Prostate gland (tissue), 2 donors: Measurements from ENCODE around the gene TBCC. TPM values are rescaled to one million over a fixed set of nuclear protein-coding genes. Genes with fewer than 3 reads are reported as not detected.
"Not testable (repeated sequence)": the region's sequence is repeated elsewhere in the genome, so short reads cannot be mapped to it uniquely, and the experiment has no call there.

ENCODE experiments used
- DNase-seq: peaks from one replicate; pipeline ENCODE4 v3.0.0-alpha.2; 2019; ENCODE audit warnings: low spot score
- H3K27ac ChIP-seq, 2 donors: fragments of 200-600 bp; sonication (generic); 2 replicates each; pipeline ENCODE4 v1.5.1; 2017 to 2019
- H3K27me3 ChIP-seq: fragments of 200-600 bp; sonication (generic); replicated peaks from 2 replicates; pipeline ENCODE4 v1.5.1; 2019; ENCODE audit not compliant: insufficient read depth
- H3K36me3 ChIP-seq, 2 donors: fragments of 200-600 bp; sonication (generic); 1 replicate in 1 of 2; 2 replicates in 1 of 2; pipeline versions ENCODE4 v1.5.1 to v1.8.1; 2017 to 2019
- H3K4me1 ChIP-seq: fragments of 200-600 bp; sonication (generic); replicated peaks from 2 replicates; pipeline ENCODE4 v1.5.1; 2019
- H3K4me3 ChIP-seq, 2 donors: fragments of 200-600 bp; sonication (generic); 2 replicates each; pipeline ENCODE4 v1.5.1; 2017 to 2019
- H3K9me3 ChIP-seq: fragments of 200-600 bp; sonication (generic); 2 replicates; pipeline ENCODE4 v1.5.1; 2017
- POLR2A ChIP-seq: fragments of 450-650 bp; IDR thresholded peaks from one replicate; pipeline ENCODE4 v1.6.1; 2016; ENCODE audit warnings: antibody characterized with exemption, mild to moderate bottlenecking
- POLR2AphosphoS5 ChIP-seq: sonication (generic); formaldehyde crosslinking; IDR thresholded peaks from one replicate; pipeline ENCODE4 v1.6.1; 2017; ENCODE audit warnings: antibody characterized with exemption
- WGBS: methylation state at CpG from one replicate; pipeline ENCODE4 v1.1.5; 2018; 5-methylcytosine and 5-hydroxymethylcytosine counted together
- intact Hi-C: fragments of 100-400 bp; cut with DNase I; formaldehyde crosslinking; loops from one replicate; pipeline ENCODE4 v1.14.2; 2022
- total RNA-seq, 2 donors: library from RNA; depleted of rRNA; stranded (reverse); fragments of >200 nt; gene quantifications; one replicate each; pipeline ENCODE4 v1.1.0, GENCODE V29; 2016
- TF ChIP-seq, protein P1 (sequence below), 4 experiments: fragments of 200-600 bp in 2 of 4; fragments of 450-650 bp in 2 of 4; sonication (generic) in 2 of 4; IDR thresholded peaks; 1 replicate in 3 of 4; 2 replicates in 1 of 4; pipeline ENCODE4 v1.5.1; 2016 to 2019; ENCODE audit warnings: antibody characterized with exemption in 4 of 4, mild to moderate bottlenecking in 2 of 4, moderate library complexity in 2 of 4

The TBCC gene
- total RNA-seq, 2 donors from 2014 or later, result 43.4 to 59.8 TPM

DNA sequence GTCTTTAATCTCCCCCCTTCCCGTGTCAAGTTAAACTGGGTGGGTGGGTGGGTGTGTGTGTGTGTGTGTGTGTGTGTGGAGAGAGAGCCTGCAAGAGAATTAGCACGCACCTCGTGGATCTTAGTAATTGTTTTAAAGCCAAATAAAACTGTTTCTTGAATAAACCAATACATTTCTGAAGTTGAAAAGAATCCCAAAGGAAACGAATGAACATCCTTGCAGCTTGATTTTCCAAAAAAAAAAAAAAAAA, 35.6 kb upstream of the TBCC start:
- no peaks in the 10 kb centered on the region for H3K36me3 ChIP-seq
- H3K9me3 ChIP-seq, result no peaks in the 10 kb centered on the region
- no peaks in the 10 kb centered on the region for H3K27me3 ChIP-seq
- no peak for DNase-seq
- H3K4me3 ChIP-seq, result peak overlapping the region; percentile 67 to 98
- TF ChIP-seq POLR2AphosphoS5, result no peak
- TF ChIP-seq, protein P1, sequence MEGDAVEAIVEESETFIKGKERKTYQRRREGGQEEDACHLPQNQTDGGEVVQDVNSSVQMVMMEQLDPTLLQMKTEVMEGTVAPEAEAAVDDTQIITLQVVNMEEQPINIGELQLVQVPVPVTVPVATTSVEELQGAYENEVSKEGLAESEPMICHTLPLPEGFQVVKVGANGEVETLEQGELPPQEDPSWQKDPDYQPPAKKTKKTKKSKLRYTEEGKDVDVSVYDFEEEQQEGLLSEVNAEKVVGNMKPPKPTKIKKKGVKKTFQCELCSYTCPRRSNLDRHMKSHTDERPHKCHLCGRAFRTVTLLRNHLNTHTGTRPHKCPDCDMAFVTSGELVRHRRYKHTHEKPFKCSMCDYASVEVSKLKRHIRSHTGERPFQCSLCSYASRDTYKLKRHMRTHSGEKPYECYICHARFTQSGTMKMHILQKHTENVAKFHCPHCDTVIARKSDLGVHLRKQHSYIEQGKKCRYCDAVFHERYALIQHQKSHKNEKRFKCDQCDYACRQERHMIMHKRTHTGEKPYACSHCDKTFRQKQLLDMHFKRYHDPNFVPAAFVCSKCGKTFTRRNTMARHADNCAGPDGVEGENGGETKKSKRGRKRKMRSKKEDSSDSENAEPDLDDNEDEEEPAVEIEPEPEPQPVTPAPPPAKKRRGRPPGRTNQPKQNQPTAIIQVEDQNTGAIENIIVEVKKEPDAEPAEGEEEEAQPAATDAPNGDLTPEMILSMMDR (IDR thresholded peaks at IDR 0.05), result no peak
- TF ChIP-seq POLR2A, result no peak
- H3K27ac ChIP-seq, result peak overlapping the region; percentile 98 to 100
- no peaks in the 10 kb centered on the region for H3K4me1 ChIP-seq
- intact Hi-C loops, result loop anchor here (1.0 kb wide), 1 partner anchor 35 kb away; the partner anchor contains the start of gene TBCC
- under 1% methylated on average over 4 of the region's 4 CpGs for WGBS

DNA sequence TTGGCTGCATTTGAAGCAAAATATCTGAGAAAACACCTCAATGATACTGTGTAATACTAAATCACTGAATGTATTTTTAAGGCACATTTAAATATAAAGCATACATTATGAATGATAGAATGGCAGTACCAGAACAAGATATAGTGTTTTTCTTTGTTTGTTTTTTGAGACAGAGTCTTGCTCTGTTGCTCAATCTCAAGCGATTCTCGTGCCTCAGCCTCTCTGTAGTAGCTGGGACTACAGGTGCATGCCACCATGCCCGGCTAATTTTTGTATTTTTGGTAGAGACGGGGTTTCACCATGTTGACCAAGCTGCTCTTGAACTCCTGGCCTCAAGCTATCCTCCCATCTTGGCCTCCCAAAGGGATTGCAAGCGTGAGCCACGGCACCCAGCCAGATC, 33.6 kb upstream of the TBCC start:
- no peaks in the 10 kb centered on the region for H3K9me3 ChIP-seq
- TF ChIP-seq, protein P1 (IDR thresholded peaks at IDR 0.05), result no peak
- TF ChIP-seq POLR2A (no peak), POLR2AphosphoS5 (no peak)
- intact Hi-C loops, result no loop called here
- no peak overlapping the region for H3K27ac ChIP-seq
- no peak for DNase-seq
- 81% methylated on average over 6 of the region's 6 CpGs for WGBS
- no peaks in the 10 kb centered on the region for H3K36me3 ChIP-seq
- no peaks in the 10 kb centered on the region for H3K4me1 ChIP-seq
- H3K27me3 ChIP-seq, result no peaks in the 10 kb centered on the region
- H3K4me3 ChIP-seq, result no peak overlapping the region

DNA sequence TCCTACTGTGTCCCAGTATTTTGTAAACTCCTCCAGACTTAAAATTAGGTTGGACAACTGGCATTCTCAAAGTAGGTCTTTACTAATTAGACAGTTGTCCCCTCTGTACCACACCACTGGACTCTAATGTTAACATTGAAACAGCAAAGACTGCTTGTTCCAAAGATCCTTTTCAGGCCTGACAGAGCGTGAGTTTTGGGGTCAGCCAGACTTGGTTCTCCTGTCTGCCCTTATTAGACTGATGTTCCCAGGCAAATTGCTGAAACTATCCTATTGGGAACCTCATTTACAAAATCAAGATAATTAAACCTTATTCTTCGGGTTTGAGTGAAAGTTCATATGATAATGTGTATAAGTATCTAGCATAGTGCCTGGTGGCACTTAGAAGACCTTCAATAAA, 32.2 kb upstream of the TBCC start:
- Histone ChIP-seq H3K36me3 (no peaks in the 10 kb centered on the region), H3K4me3 (no peak overlapping the region), H3K4me1 (no peaks in the 10 kb centered on the region), H3K27me3 (no peaks in the 10 kb centered on the region), H3K27ac (no peak overlapping the region), H3K9me3 (no peaks in the 10 kb centered on the region)
- 70% methylated on average over 2 of the region's 2 CpGs for WGBS
- no peak for TF ChIP-seq POLR2A
- intact Hi-C loops, result no loop called here
- DNase-seq, result no peak

DNA sequence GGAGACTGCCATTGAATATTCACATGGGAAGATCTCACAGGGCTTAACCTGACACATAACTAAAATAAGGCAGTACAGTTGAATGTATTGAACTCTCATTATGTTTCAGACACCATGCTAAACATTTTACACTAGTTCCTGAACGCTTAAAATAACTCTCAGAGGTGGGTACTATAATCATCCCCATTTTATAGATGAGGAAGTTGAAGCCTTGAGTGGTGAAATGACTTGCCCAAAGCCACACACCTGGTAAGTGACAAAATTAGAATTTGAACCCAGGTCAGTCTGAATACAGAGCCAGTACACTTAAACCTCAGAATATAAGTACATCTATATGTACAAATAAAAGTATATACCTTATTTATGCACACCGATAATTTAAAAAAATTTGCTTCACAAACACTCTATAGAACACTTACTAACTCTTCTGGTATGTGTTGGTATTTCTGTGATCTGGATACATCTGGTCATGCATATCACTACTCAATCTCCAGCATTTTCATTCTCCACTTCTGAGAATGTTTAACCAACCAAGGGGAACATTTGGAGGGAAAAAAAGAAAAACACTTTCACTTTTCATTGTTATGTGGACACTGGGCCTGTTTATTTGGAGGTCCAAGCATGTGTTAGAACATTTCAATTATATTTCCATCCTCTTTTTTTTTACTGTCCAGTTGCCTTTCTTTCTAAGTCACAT, 31.4 kb upstream of the TBCC start:
- Histone ChIP-seq H3K27ac (no peak overlapping the region), H3K27me3 (no peaks in the 10 kb centered on the region), H3K36me3 (no peaks in the 10 kb centered on the region), H3K4me1 (no peaks in the 10 kb centered on the region), H3K4me3 (no peak overlapping the region), H3K9me3 (no peaks in the 10 kb centered on the region)
- no peak for DNase-seq
- TF ChIP-seq POLR2A, result no peak
- TF ChIP-seq, protein P1 (IDR thresholded peaks at IDR 0.05), result no peak
- TF ChIP-seq POLR2AphosphoS5, result no peak
- WGBS, result 95% methylated on average over 2 of the region's 2 CpGs
- intact Hi-C loops, result no loop called here

DNA sequence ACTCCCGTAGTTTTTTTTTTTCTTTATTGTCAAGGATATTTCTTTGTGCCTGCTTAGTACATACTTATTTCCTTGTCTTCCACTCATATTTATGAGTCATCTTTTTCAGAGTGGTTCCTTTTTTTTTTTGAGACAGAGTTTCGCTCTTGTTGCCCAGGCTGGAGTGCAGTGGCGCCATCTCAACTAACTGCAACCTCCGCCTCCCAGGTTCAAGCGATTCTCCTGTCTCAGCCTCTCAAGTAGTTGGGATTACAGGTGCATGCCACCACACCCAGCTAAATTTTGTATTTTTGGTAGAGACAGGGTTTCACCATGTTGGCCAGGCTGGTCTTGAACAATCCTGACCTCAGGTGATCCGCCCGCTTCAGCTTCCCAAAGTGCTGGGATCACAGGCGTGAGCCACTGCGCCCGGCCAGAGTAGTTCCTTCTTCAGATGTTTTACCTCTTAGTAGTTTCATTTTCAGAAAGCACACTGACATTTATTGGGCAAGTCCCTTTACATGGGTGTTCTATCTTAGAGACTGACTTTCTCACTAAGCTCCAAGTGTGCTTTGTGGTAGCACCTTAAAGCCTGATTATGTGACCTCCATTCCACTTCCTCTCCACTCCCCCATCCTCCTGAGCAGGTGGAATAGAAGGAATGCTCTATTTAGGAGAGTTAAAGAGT, 29.1 kb upstream of the TBCC start:
- DNase-seq, H3K9me3 ChIP-seq, H3K36me3 ChIP-seq, H3K27me3 ChIP-seq, H3K4me1 ChIP-seq, H3K4me3 ChIP-seq, intact Hi-C loops: not testable (repeated sequence)
- 92% methylated on average over 10 of the region's 10 CpGs for WGBS
- peak overlapping the region in 1 of 2 donors; percentile 16 for H3K27ac ChIP-seq

DNA sequence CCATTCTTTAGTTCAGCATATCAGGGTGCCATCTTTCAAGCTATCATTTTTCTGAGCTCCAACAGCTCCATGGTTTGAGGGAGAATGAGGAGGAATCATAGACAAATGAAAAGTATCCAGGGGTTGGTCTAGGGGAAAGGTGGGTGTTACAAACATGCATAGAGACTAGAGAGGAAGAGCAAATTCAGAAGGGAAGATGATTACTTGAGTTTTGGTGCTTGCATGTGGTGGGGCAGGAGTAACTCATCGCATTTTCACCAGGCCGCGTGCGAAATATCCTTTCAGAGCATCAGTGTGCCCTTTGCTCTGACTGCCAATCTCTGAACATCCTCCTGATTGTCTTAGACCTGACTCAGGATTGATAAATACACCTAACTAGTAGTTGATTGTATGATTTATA, 28.3 kb upstream of the TBCC start:
- no peaks in the 10 kb centered on the region for H3K4me1 ChIP-seq
- no peaks in the 10 kb centered on the region for H3K9me3 ChIP-seq
- no peak overlapping the region for H3K27ac ChIP-seq
- TF ChIP-seq, protein P1 (IDR thresholded peaks at IDR 0.05), result no peak
- TF ChIP-seq POLR2A, result no peak
- no peak for TF ChIP-seq POLR2AphosphoS5
- no peak overlapping the region for H3K4me3 ChIP-seq
- no peaks in the 10 kb centered on the region for H3K36me3 ChIP-seq
- DNase-seq, result no peak
- intact Hi-C loops, result no loop called here
- WGBS, result 95% methylated on average over 4 of the region's 4 CpGs
- H3K27me3 ChIP-seq, result no peaks in the 10 kb centered on the region
